MM.1S (cell line): ENCODE data around the gene CEP85.

Experiments used
- DNase-seq: peaks from one replicate; pipeline ENCODE4 v3.0.0-alpha.2; 2015
- H2AFZ ChIP-seq: fragments of 300-600 bp; sonication (generic); 2 replicates; pipeline ENCODE4 v1.6.0; 2016; ENCODE audit warnings: antibody characterized with exemption, low read length
- H3F3A ChIP-seq: fragments of 300-600 bp; sonication (generic); 2 replicates; pipeline ENCODE4 v1.6.1; 2016; ENCODE audit warnings: mild to moderate bottlenecking, antibody characterized with exemption, low read length, moderate library complexity, mixed read lengths; ENCODE audit not compliant: insufficient read depth
- H3K27ac ChIP-seq: fragments of 300-600 bp; sonication (generic); 2 replicates; pipeline ENCODE4 v1.5.1; 2016; ENCODE audit warnings: mild to moderate bottlenecking, low read length
- H3K27me3 ChIP-seq: fragments of 300-600 bp; sonication (generic); replicated peaks from 2 replicates; pipeline ENCODE4 v1.6.0; 2016; ENCODE audit warnings: low read length; ENCODE audit not compliant: insufficient read depth
- H3K36me3 ChIP-seq: fragments of 300-600 bp; sonication (generic); replicated peaks from 2 replicates; pipeline ENCODE4 v1.6.1; 2016; ENCODE audit warnings: mild to moderate bottlenecking, low read length, mixed read lengths; ENCODE audit not compliant: insufficient read depth
- H3K4me1 ChIP-seq: fragments of 300-600 bp; sonication (generic); 2 replicates; pipeline ENCODE4 v1.6.1; 2016; ENCODE audit warnings: low read length, mixed read lengths
- H3K4me2 ChIP-seq: fragments of 300-600 bp; sonication (generic); 2 replicates; pipeline ENCODE4 v1.6.0; 2016; ENCODE audit warnings: low read depth, low read length
- H3K4me3 ChIP-seq: fragments of 300-600 bp; sonication (generic); 2 replicates; pipeline ENCODE4 v1.5.1; 2016; ENCODE audit warnings: low read length, mixed read lengths
- H3K79me2 ChIP-seq: fragments of 300-600 bp; sonication (generic); 2 replicates; pipeline ENCODE4 v1.6.1; 2016; ENCODE audit warnings: mixed run types, low read length, mixed read lengths
- H3K9ac ChIP-seq: fragments of 300-600 bp; sonication (generic); 2 replicates; pipeline ENCODE4 v1.6.1; 2016; ENCODE audit warnings: low read length, mixed read lengths
- H3K9me2 ChIP-seq: fragments of 300-600 bp; sonication (generic); replicated peaks from 2 replicates; pipeline ENCODE4 v1.6.1; 2016; ENCODE audit warnings: mild to moderate bottlenecking, low read length, mixed read lengths; ENCODE audit not compliant: insufficient read depth
- H3K9me3 ChIP-seq: fragments of 300-600 bp; sonication (generic); replicated peaks from 2 replicates; pipeline ENCODE4 v1.6.1; 2016; ENCODE audit warnings: mild to moderate bottlenecking, low read length, mixed read lengths; ENCODE audit not compliant: insufficient read depth
- H4K20me1 ChIP-seq: fragments of 300-600 bp; sonication (generic); 2 replicates; pipeline ENCODE4 v1.6.1; 2016; ENCODE audit warnings: mild to moderate bottlenecking, low read length, moderate library complexity, mixed read lengths; ENCODE audit not compliant: insufficient read depth
- CTCF ChIP-seq: fragments of 300-600 bp; sonication (generic); IDR thresholded peaks from 2 replicates; pipeline ENCODE4 v1.5.1; 2016; ENCODE audit warnings: antibody characterized with exemption, low read length, mixed read lengths
- EZH2 ChIP-seq: fragments of 300-600 bp; sonication (generic); optimal IDR thresholded peaks from 2 replicates; pipeline ENCODE3; 2017; ENCODE audit warnings: low read depth, mild to moderate bottlenecking, antibody characterized with exemption, low read length, mixed read lengths
- EZH2phosphoT487 ChIP-seq: fragments of 300-600 bp; sonication (generic); IDR thresholded peaks from 2 replicates; pipeline ENCODE4 v1.6.1; 2018; ENCODE audit warnings: antibody characterized with exemption, low read length

Gene CEP85

GRCh38 chr1:26203642-26204318 is 30.2 kb upstream of the CEP85 start:
- Histone ChIP-seq H3K27me3 (no peaks in the 10 kb centered on the region), H3K4me3 (no peak overlapping the region), H3K36me3 (no peaks in the 10 kb centered on the region), H3K4me1 (peaks cover 13% of the 10 kb centered on the region), H3K9me3 (no peaks in the 10 kb centered on the region), H3F3A (no peaks in the 10 kb centered on the region), H2AFZ (no peak overlapping the region), H3K4me2 (no peak overlapping the region), H3K9me2 (no peaks in the 10 kb centered on the region), H3K27ac (no peak overlapping the region), H3K79me2 (no peaks in the 10 kb centered on the region), H3K9ac (no peak overlapping the region), H4K20me1 (no peaks in the 10 kb centered on the region)
- DNase-seq: no peak
- no peak for TF ChIP-seq CTCF
- no peak for TF ChIP-seq EZH2
- TF ChIP-seq EZH2phosphoT487: no peak

- H3K79me2 ChIP-seq: no peaks in the 10 kb centered on the region
- DNase-seq: no peak
- H2AFZ ChIP-seq: no peak overlapping the region
- no peaks in the 10 kb centered on the region for H3K4me1 ChIP-seq
- no peaks in the 10 kb centered on the region for H3K27me3 ChIP-seq
- H3K9me2 ChIP-seq: no peaks in the 10 kb centered on the region
- H3K4me2 ChIP-seq: no peak overlapping the region
- no peak for TF ChIP-seq EZH2phosphoT487
- TF ChIP-seq EZH2: no peak
- no peak for TF ChIP-seq CTCF
- no peak overlapping the region for H3K9ac ChIP-seq
- H3K36me3 ChIP-seq: no peaks in the 10 kb centered on the region
- H3K27ac ChIP-seq: no peak overlapping the region
- no peak overlapping the region for H3K4me3 ChIP-seq
- no peaks in the 10 kb centered on the region for H4K20me1 ChIP-seq
- no peaks in the 10 kb centered on the region for H3F3A ChIP-seq
- no peaks in the 10 kb centered on the region for H3K9me3 ChIP-seq
These were observed 23.7 kb upstream of the CEP85 start for GRCh38 chr1:26210147-26210870.

GRCh38 chr1:26212726-26213125 is 21.3 kb upstream of the CEP85 start:
- H3K9ac ChIP-seq: no peak overlapping the region
- no peaks in the 10 kb centered on the region for H3K79me2 ChIP-seq
- no peaks in the 10 kb centered on the region for H3K4me1 ChIP-seq
- H3K27ac ChIP-seq: no peak overlapping the region
- H3K36me3 ChIP-seq: no peaks in the 10 kb centered on the region
- H3K4me2 ChIP-seq: no peak overlapping the region
- H3K27me3 ChIP-seq: no peaks in the 10 kb centered on the region
- no peak for TF ChIP-seq EZH2phosphoT487
- TF ChIP-seq EZH2: no peak
- no peak for TF ChIP-seq CTCF
- DNase-seq: no peak
- H4K20me1 ChIP-seq: no peaks in the 10 kb centered on the region
- H2AFZ ChIP-seq: no peak overlapping the region
- no peaks in the 10 kb centered on the region for H3K9me2 ChIP-seq
- no peak overlapping the region for H3K4me3 ChIP-seq
- H3K9me3 ChIP-seq: no peaks in the 10 kb centered on the region
- no peaks in the 10 kb centered on the region for H3F3A ChIP-seq
